ENCODE data around the gene SHC2. TPM values are rescaled to one million over a fixed set of nuclear protein-coding genes. Genes with fewer than 3 reads are reported as not detected.
A peak's percentile ranks its signal among the peaks of the same experiment; 100 is the strongest.

SHC2 gene
- total RNA-seq, 1 donor from 2014 or later: 35.4 TPM

DNA sequence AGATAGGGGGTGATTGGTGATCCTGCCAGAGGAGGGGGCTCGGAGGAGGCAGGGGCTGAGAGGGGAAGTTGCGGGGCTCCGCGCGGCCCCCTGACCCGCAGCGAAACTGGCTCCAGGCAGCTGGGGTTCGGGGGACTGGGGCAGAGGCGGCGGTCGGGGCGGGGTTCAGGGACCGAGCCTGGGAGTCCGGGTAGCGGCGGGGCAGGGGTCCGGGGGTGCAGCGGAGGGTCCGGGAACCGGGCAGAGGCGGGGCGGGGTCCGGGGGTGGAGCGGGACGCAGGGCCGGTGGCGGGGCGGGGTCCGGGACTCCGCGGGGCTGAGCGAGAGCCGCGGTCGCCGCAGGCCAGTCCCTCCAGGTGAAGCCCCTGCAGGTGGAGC, 36.6 kb upstream of the SHC2 start:
- Mint-ChIP-seq H3K36me3 (no peaks in the 10 kb centered on the region), H3K27me3 (peaks cover 28% of the 10 kb centered on the region), H3K9me3 (no peaks in the 10 kb centered on the region), H3K4me1 (ENCODE audit: unreplicated experiment) (peaks cover under 1% of the 10 kb centered on the region), H3K4me3 (no peak overlapping the region), H3K27ac (no peak overlapping the region)
- TF ChIP-seq, protein P1, sequence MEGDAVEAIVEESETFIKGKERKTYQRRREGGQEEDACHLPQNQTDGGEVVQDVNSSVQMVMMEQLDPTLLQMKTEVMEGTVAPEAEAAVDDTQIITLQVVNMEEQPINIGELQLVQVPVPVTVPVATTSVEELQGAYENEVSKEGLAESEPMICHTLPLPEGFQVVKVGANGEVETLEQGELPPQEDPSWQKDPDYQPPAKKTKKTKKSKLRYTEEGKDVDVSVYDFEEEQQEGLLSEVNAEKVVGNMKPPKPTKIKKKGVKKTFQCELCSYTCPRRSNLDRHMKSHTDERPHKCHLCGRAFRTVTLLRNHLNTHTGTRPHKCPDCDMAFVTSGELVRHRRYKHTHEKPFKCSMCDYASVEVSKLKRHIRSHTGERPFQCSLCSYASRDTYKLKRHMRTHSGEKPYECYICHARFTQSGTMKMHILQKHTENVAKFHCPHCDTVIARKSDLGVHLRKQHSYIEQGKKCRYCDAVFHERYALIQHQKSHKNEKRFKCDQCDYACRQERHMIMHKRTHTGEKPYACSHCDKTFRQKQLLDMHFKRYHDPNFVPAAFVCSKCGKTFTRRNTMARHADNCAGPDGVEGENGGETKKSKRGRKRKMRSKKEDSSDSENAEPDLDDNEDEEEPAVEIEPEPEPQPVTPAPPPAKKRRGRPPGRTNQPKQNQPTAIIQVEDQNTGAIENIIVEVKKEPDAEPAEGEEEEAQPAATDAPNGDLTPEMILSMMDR (conservative IDR thresholded peaks at IDR 0.05): no peak
- no peak for DNase-seq (ENCODE audit: extremely low spot score, unreplicated experiment)

DNA sequence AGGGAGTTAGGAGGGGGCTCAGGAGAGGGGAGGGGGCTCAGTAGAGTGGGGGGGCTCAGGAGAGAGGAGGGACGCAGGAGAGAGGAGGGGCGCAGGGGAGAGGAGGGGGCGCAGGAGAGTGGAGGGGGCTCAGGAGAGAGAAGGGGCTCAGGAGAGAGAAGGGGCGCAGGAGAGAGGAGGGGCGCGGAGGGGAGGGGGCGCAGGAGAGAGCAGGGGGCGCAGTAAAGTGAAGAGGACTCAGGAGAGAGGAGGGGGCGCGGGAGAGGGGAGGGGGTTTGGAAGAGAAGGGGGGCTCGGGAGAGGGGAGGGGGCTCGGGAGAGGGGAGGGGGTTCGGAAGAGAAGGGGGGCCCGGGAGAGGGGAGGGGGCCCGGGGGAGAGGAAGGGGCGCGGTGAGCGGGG, 36.2 kb upstream of the SHC2 start:
- Mint-ChIP-seq H3K4me3 (no peak overlapping the region), H3K36me3 (no peaks in the 10 kb centered on the region), H3K4me1 (ENCODE audit: unreplicated experiment) (no peaks in the 10 kb centered on the region), H3K9me3 (no peaks in the 10 kb centered on the region), H3K27me3 (peaks cover 26% of the 10 kb centered on the region), H3K27ac (no peak overlapping the region)
- no peak for DNase-seq (ENCODE audit: extremely low spot score, unreplicated experiment)
- TF ChIP-seq, protein P1 (conservative IDR thresholded peaks at IDR 0.05): no peak

DNA sequence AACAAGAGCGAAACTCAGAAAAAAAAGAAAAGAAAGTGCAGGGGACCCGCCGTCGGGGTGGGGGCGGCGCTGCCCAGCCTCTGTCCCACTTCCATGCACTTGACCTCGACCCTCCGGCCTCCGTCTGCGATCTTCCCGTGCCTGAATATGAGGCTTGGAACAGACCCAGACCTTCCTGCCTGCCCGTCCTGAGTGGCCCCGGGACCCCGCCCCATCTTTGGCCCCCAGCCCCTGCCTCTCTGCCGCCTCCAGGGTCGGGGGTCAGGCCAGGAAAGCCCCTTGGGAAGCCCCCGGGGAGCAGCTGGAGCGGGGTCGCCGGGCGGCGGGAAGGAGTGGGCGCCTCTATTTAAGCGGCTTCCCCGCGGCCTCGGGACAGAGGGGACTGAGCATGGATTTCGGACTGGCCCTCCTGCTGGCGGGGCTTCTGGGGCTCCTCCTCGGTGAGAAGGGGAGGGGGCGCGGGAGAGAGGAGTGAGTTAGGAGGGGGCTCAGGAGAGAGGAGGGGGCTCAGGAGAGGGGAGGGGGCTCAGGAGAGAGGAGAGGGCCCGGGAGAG, 35.4 kb upstream of the SHC2 start, which contains the start of gene MADCAM1:
Gene MADCAM1 (plus strand): TSS at position 375 of the 554 bp plus-strand sequence. CDS start 14 bp downstream, at position 389.
- no peak within 1 kb of the TSS for H3K4me3 Mint-ChIP-seq
- no peaks in the 10 kb centered on the region for H3K9me3 Mint-ChIP-seq
- no peaks in the 10 kb centered on the region for H3K4me1 Mint-ChIP-seq (ENCODE audit: unreplicated experiment)
- DNase-seq (ENCODE audit: extremely low spot score, unreplicated experiment): no peak
- no peak within 1 kb of the TSS for H3K27ac Mint-ChIP-seq
- TF ChIP-seq, protein P1 (conservative IDR thresholded peaks at IDR 0.05): no peak
- peaks cover 26% of the 10 kb centered on the region for H3K27me3 Mint-ChIP-seq
- H3K36me3 Mint-ChIP-seq: no peaks in the 10 kb centered on the region

GRCh38 chr19:495402-496111, 34.7 kb upstream of the SHC2 start:
- peak; percentile 77 for DNase-seq (ENCODE audit: extremely low spot score, unreplicated experiment)
- TF ChIP-seq, protein P1 (conservative IDR thresholded peaks at IDR 0.05): peak; percentile 87
- Mint-ChIP-seq H3K27me3 (peaks cover 26% of the 10 kb centered on the region), H3K36me3 (no peaks in the 10 kb centered on the region), H3K27ac (no peak overlapping the region), H3K9me3 (no peaks in the 10 kb centered on the region), H3K4me1 (ENCODE audit: unreplicated experiment) (no peaks in the 10 kb centered on the region), H3K4me3 (no peak overlapping the region)

DNA sequence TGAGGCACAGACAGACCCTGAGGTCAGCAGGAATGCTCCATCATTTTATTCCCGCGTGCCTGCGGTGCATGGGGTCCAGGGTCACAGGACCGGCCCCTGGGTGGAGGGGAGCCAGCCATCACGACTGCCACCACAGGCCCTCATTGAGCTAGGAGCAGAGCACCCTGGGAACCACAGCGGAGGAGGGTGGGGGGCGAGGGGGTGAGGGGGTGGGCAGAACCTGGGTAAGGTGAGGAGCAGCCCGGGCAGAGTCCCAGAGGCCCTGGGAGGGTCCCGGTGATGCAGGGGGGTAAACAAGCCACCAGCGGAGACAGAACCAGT, 34.2 kb upstream of the SHC2 start:
- Mint-ChIP-seq H3K9me3 (no peaks in the 10 kb centered on the region), H3K36me3 (no peaks in the 10 kb centered on the region), H3K4me3 (no peak overlapping the region), H3K4me1 (ENCODE audit: unreplicated experiment) (no peaks in the 10 kb centered on the region), H3K27ac (no peak overlapping the region), H3K27me3 (peaks cover 23% of the 10 kb centered on the region)
- DNase-seq (ENCODE audit: extremely low spot score, unreplicated experiment): no peak
- TF ChIP-seq, protein P1 (conservative IDR thresholded peaks at IDR 0.05): no peak

All from type B pancreatic cell (in vitro differentiated cells).